HG02938 (cell line): ENCODE results near the gene ORM1.
A peak's percentile ranks its signal among the peaks of the same experiment; 100 is the strongest.

Source experiments
- ATAC-seq: cut with Tn5 transposase; IDR thresholded peaks from one replicate; pipeline ENCODE4 v1.9.1; 2021; ENCODE audit warnings: mild to moderate bottlenecking, moderate library complexity; ENCODE audit not compliant: unreplicated experiment

The ORM1 gene

DNA sequence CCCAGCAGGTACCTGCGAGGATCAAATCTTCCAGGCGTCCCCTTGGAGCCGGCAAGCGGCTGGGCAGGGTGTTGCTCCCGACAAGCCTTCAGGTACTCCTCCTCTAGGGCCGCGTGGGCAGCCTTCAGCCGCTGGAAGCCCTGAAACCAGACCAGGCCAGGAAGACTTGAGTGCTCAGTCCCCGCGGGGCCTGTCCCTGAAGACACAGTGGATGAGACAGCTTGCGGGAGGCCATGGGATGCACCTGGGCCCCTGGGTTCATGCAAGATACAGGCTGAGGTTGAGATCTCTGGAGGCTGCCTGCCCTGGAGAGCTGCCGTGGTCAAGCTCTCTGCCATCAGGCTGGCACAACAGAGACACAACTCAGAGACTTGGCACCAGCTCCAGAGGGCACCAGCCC lies 39.5 kb downstream of the ORM1 start:
- no peak for ATAC-seq

DNA sequence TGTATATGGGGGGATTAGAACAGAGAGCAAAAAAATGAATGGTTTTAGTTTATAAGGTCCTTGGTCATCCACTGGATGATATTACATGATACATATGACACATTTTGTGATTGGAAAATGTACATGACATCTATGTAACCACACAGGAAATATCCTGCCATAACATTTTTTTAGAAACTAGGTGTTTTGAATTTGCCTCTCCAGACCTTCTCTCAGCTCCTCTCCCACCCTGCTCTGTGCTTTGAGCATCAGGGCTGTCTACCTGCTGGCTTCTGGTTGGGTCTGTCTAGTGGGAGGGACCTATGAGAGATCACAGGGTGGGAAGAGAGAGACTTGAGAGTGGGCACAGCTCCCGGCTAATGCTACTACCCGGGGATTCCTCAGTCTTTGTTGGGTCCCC lies 40.5 kb downstream of the ORM1 start:
- ATAC-seq: no peak

DNA sequence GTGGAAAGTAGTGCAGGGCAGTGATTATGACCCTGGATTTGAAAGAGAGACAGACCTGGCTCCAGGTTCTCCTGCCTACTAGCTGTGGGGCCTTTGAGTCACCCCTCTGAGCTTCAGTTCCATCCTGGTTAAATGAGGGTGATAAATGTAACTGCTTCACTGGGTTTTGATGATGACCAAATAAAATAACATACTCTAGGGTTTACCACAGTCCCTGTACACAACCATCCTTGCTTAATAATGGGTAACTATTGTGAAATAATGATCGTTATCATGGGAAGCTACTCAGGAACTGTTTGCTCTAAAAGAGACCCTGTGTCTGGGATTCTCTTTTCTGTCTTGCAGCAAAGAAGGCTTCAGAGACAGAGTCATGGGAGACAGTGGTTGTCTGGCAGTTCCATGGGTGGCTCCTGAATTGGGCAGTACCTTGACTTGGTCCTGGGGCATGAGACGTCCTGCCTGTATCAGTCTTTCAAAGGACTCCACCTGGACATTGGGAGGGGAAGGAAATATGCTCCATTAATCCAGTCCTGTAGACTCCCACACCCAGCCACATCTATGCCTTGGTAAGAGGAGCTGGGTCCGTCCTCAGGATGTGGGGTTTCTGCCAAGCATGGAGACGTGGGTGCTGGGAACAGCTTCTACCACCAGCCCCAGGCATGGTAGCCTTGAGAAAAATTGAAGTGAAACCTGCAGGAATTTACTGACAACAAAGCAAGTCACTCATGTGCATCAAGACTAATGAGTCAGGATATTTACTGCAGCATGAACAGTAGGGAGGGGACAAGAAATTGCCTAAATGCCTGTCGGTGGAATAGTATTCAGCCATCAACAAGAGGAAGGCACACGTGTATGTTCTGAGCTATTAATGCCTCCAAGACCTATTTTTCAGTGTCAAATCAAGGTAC lies 41.5 kb downstream of the ORM1 start:
- ATAC-seq: no peak

DNA sequence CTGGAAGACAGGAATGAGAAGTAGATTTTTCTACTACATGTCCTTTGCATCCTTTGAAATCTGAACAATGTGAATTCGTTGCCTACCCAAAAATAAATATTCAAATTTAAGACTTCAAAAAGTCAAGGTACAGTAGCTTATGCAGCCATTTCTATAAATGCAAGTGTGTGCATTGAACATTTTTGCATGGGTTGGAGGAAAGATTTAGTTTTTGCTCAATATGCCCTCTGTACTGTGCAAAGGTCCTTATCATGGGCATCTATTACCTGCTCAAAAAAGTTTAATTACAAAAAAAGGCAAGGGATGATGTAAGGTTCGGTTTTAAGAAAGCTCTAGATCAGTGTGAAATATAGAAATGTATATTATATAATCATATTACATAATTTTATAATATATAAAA lies 42.3 kb downstream of the ORM1 start:
- no peak for ATAC-seq

DNA sequence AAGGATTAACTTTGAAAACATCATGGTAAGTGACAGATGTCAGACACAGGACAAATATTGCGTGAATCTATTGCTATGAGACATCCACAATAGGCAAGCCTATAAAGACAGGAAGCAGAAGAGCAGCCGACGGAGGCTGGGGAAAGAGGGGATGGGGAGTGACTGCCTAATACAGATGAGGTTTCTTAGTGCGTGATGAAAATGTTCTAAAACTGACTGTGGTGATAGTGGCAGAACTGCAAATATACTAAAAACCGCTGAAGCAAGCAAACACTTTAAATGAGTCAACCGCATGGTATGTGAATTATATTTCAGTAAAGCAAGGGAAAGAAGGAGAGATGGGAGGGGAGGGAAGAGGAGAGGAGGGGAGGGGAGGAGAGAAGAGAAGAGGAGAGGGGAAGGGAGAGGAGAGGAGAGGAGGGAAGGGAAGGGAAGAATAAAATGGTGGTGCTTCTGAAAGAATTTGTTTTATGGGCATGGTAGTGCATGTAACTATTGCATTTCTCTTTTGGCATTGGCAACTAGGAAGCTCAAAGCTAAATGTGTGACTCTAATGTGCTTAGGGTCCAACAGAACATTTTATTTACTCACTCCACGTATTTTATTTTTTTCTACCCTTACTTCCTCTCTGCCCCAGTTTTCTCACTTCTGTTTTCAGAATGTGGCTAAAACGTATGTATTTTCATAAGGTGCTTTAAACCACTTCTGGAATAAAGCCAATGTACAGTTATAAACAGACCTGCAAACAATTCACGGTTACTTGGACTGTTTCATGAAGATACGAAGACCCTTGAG lies 43.6 kb downstream of the ORM1 start:
- peak; percentile 46 for ATAC-seq

DNA sequence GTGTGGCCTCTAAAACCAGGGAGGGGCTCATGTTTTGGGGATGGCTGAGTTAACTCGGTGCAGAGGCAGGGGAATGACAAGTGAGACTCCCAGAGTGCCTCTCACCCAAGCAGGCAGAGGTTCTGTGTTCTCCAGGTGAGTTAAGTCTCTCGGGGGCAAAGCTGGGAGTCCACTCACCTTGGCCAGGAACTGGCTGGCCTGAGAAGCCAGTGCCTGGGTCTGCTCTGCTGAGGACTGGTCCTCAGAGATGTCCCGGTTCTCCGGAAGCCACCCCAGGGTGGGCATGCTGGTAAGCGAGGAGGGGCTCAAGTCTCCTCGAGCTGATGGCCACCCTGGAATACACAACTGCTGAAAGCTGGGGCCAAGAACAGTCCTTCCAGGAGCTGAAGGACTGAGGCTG lies 44.5 kb downstream of the ORM1 start:
- no peak for ATAC-seq

DNA sequence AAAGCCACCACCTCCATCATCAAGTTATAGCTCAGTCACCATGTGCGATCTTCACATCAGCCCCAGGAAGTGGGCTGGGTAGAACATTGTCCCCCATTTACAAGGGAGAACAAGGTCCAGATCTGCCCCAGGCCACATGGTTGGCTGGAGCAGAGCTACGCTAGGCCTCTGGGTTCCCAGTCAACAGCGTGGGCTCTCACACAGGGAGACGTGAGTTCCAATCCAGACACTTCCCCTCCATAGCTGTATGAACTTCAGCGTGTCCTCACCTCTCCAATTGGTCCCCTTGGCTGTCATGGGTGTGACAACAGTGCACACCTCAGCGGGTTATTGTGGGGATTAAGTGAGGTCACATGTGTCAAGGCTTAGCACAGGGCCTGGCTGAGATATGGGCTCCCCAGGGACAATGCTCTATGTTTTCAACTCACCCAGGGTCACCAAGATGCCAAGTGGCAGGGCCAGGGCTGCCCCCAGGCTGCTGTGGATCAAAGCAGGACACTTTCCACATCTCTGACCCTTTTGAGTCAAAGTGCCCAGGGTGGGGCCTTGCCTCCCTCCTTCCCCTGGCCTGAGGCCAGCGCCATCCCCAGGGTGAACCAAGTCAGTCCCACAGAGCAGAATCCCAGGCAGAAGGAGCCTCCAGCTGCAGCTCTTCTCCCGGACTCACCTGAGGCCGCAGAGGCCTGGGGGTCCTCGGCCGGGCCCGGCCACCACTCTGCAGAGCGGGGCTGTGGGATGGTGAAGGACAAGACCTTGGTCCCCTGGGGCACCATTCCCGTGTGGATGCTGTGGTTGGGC lies 45.1 kb downstream of the ORM1 start:
- ATAC-seq: no peak

DNA sequence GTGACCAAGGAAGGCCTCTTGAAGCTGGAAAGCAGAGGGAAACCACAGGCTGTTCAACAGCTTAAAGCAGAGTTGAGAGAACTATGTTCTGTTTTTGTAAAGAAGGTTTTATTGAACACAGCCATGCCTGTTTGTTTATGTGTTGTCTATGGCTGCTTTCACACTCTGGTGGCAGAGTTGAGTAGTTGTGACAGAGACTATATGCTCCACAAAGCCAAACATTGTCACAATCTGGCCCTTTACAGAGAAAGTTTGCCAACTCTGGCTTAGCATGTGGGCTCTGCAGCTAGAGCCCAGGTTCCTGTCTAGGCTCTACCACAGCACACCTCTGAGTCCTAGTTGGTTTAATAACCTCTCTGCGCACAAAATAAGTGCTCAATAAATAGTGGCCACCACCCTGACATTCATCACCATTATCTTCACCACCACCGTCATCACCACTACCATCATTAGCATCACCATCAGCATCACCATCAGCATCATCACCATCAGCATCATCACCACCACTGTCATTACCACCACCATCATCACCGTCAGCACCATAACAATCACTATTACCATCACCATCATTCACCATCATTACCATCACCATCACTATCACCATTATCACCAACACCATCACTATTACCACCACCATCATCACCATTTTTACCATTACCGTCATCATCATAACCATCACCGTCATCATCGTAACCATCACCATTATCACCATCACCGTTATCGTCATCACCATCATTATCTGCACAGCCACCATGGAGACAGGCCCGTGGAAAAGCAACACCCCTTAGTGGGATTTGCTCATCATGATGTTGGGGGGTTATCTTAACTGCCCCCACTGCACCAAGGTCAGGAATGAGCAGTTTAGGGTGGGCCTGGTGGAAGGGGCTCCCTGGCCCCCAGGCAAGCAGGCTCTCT lies 46.6 kb downstream of the ORM1 start:
- no peak for ATAC-seq

DNA sequence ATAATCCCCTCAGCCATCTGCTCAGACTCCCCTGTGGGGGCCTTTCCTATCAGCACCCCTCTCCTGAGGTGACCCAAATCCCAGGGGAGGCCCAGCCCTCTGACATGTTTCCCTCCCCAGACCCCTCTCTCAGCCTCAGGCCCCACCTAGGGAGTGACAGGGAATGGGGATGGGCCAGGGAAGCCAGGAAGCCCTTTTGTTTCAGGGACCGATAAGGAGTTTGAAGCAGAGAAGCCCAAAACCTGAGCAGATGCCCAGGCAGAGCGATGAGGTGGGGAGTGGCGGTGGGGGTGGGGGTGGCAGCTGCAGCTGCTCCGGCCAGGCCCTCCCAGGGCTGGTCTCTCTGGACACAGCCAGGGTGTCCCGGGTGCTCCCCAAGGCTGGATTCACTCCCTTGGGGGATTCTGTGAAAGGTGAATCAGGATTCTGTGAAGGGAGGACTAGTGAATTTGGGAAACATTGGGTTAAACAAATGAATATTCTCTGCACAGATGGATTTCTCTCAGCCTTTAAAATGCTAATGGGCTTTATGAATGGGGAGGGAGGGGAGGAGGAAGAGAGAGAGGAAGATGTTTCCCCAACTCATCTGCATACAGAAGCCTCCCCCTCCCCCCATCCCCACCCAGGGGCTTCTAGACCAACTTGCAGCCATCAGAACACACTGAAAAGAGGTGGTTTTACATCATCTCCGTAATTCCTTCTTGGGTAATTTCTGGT lies 47.5 kb downstream of the ORM1 start:
- no peak for ATAC-seq

DNA sequence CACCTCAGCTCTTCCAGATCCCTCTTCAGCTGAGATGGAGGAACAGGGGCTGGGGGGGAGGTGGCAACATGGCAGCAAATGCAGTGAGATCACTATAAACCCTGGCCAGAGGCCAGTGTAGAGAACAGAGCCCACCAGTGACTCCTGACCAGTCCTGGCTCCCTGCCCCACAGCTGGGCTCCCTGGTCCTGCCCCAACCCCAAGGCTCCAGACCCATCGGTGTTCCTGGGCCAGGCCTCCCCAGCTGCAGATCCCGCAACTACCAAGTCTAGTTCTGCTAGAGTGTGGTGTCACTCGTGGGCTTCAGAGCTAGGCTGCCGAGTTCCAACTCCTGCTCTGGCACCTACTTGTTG lies 48.0 kb downstream of the ORM1 start:
- ATAC-seq: no peak

DNA sequence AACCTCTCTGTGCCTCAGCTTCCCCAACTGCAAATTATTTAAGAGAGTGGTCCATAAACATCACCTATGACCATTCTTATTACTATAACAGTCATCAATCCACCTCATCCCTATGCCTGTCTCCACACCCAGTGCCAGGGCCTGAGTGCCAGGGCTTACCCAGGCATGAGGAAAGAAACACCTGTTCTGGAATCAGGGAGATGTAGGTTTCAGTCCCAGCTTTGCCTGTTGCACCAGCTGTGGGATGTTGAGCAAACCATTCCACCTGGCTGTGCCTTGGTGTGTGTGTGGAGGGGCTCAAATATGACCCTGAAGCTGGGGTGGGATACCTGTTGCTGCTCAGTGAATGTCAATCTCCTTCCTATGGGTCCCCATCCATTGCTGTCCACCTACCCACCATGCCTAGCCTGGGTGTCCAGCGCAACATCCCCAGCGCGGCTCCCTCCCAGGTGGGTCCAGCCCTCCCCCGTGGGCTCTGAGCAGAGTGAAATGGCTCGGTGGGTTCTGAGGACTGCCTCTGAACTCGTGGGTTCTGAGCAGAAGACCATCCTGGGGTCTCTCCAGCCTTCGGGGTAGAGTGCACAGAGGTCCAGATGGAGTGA lies 48.5 kb downstream of the ORM1 start:
- ATAC-seq: no peak

DNA sequence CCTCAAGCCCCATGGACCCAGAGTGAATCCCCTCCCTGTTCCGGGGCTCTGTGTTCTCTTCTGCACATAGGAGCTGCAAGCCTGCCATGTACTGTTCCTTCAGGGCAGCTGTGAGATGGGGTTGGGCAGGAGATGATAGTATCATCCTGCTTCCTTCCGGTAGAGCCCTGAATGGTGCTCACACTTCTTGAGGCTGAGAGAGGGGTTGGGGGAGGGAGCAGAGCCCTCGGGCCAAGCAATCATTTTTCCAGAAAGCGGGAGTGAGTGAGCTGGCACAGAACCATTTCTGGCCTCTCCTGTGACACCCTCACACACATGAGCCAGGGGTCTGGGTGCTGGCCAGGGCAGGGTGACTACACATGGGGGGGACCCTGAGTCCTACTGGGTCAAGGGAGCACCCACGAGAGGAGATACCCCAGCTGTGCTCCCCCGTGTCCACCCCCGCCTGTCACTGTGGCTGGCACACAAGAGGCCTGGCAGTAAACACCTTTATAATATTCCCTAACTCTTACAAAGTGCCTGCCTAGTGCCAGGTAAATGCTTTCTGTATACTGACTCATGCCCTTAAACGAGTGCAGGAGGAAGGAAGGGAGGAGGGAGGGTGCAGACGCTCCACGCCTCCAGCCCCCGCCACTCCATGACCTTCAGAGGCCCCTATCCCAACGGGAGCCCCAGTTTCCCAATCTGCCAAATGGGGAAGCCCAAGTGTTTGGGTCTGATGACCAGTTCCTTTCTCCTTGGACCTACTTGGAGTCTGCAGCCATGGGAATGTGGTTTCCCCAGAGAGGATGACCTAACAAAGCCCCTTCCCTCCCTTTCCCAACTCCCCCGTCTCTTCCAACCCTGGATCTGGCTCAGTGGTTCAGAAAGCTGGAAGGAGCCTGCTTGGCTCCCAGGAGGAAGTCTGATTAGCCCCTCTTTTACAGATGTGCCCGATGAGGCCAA lies 49.3 kb downstream of the ORM1 start:
- ATAC-seq: no peak

DNA sequence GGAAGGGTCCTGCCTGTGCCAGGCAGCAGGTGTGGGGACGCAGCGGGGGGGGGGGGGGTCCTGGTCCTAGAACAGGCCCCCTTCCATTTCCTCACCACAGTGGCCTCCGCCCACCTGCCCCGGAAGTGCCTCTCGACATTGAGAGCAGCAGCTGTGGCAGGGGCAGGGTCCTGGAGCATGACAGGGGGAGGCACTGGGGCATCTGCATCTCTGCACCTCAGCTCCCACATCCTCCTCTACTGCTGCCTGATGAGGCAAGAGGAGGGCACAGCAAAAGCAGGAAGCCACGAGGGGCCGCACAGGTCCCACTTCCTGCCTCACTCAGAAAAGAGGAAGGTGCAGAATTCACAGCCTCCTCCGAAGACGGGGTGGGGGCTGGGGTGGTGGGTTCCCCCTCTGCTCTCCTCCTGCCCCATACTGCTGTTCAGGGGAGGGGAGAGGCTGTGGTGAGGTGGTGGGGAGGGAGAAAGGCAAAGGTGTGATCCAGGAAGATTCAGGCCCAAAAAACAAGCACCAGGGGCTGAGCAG lies 50.1 kb downstream of the ORM1 start:
- ATAC-seq: peak; percentile 85

DNA sequence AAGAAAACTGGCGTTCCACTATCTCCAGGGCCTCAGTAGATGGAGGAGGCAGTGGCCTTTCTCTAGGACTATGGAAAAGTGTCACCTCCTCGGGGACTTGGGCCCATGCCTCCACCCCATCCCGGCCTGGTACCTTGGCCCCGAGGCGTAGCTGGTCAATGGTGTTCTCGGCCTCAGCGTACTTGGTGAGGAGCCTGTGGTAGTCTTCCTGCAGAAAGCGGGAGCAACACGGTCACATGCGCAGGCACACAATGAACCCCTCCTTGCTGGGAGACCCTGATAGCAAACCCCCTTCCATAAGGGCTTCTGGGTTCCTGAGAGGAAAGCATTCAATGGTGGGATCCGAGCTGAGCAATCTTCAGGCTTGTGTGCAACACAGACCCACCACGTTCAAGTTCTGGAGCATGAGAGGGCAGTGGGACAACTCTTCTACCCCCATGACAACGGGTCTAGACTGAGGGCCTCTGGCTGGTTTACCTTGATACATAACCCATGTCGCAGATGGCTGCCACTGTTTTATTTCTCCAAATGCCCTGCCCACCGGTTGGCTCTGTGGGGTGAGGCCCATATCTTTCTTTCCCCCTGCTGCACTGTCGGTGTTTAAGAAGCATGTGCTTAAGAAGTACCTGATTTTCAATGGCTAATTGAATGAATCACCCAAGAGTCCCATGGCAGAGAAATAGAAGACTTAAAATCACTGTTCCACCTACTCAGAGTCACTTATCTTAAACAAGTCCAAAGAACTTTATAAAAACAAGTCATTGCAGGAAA lies 51.2 kb downstream of the ORM1 start:
- no peak for ATAC-seq

DNA sequence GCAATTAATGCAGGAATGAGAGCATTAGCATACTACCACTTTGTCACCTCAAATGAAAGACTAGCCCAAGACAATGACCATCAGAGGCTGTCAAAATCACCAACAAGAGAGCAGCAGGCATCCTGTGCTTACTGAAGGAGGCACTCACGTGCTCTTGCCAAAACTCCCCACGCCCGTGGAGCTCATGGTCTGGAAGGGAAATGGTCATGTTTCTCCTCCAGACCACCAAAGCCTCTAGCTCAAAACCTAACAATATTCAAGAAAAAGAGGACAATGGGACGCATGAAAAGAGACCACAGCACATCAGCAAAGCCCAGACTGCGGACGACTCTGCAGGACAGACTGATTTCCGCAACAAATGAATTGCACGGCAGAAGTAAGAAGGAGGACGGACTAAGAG lies 52.0 kb downstream of the ORM1 start:
- ATAC-seq: no peak

DNA sequence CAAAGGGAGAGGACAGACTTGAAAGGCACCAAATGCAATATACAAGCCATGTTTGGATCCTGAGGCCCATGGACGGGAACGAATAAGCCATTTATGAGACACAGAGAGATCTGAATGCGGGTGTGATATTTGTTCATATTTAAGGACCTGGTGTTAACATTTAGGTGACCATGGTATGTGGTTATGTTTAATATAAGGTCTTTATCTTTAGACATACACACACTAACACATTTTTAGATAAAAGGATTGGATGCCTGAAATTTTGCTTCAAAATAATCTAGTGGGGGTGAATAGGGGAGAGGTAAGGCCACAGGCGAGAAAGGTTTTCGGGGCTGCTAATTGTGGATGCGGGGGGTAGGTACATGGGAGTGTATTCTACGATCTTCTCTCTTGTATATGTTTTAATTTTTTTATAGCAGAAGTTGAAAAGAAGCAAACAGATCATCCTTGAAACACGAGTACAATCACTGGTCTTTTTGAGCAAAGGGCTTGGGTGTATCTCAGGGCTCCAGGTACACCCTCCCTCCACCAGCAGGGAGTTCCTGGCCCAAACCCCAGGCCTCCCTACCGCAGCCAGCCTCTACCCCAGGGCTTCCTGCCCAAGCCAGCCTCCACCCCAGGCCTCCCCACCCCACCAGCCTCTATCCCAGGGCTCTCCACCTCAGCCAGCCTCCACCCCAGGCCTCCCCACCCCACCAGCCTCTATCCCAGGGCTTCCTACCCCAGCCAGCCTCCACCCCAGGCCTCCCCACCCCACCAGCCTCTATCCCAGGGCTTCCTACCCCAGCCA lies 52.7 kb downstream of the ORM1 start:
- ATAC-seq: no peak
